ENCODE measurements around the gene SPACA7. TPM values are rescaled to one million over a fixed set of nuclear protein-coding genes. Genes with fewer than 3 reads are reported as not detected.

SPACA7 gene
- total RNA-seq, 1 experiment from 2014 or later = not detected

DNA sequence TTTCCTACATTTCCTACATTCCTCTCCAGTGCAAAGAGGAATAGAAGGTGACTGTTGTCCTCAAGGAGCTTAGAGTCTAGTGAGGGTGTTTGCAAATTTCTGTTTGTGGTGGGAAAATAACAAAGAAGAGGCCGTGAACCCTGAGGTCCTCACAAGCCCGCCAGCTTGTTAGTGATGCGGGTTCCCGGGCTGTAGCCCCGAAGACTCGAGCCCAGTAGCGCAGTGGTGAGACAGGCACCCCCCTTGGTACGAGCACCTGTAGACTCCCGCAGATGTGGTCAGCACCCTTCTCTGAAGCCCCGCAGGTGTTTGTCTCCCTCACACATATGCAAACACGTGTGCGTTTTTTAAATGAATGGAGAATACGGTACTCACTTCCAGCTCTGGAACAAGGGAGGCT, 26.5 kb upstream of the SPACA7 start:
- no TSS peak for BruUV-seq (replicated peaks)

DNA sequence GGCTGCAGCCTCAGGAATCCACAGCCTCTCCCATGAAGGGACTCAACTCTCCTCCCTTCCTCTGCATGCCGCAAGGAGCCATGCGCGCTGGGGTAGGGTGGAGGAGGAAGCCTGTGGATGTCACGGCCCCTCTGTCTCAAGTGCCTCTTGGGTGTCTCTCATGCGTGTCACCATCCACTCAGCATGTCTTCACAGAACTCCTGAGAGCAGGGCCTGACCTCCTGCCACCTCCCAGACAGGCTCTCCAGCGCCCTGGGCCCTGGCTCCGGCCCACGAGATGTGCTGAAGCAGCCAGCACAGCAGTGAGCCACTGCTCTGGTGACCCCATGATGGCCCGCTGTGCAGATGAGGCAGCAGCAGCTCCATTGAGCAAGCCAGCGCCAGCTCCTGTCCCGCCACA, 25.9 kb upstream of the SPACA7 start:
- RAD21 ChIA-PET (ENCODE audit: low non-redundant PET in 1 of 2, low total read pairs in 2 of 2, uncharacterized antibody in 2 of 2, unreplicated experiment in 2 of 2) = no interaction called here

More for the DNA sequence above, 26.5 kb upstream of the SPACA7 start:
- POLR2A ChIA-PET = no interaction called here
- Histone ChIP-seq H3K36me3 (ENCODE audit: control insufficient read depth in 1 of 2, insufficient read depth in 2 of 2, low read length in 2 of 2) (no peaks in the 10 kb centered on the region), H4K20me1 (ENCODE audit: insufficient read depth) (no peaks in the 10 kb centered on the region), H3K9me2 (ENCODE audit: insufficient read depth) (no peaks in the 10 kb centered on the region), H3K4me1 (ENCODE audit: control insufficient read depth in 1 of 2, insufficient read depth in 2 of 2, low read length in 2 of 2) (peaks cover 0 to 6% of the 10 kb centered on the region in 2 experiments; a peak in 3 of 4 replicates), H3K4me3 (replicated peaks in 1 of 2; ENCODE audit: low read depth in 1 of 2, low read length in 2 of 2) (no peak overlapping the region), H3K4me2 (ENCODE audit: low read length) (no peak overlapping the region), H3K79me2 (ENCODE audit: insufficient read depth, low read length) (no peaks in the 10 kb centered on the region), H3K27ac (ENCODE audit: low read depth, low read length) (no peak overlapping the region), H3K9ac (ENCODE audit: low read length) (no peak overlapping the region), H3K27me3 (ENCODE audit: insufficient read depth, low read length) (peaks cover 55% of the 10 kb centered on the region), H3K9me3 (ENCODE audit: control insufficient read depth in 1 of 2, insufficient read depth in 1 of 2, low read depth in 1 of 2, low read length in 2 of 2) (no peaks in the 10 kb centered on the region), H2AFZ (ENCODE audit: low read depth, low read length, poor library complexity, severe bottlenecking) (no peak overlapping the region)
- intact Hi-C loops (cut with micrococcal nuclease) = no loop called here
- TF ChIP-seq, protein P1, sequence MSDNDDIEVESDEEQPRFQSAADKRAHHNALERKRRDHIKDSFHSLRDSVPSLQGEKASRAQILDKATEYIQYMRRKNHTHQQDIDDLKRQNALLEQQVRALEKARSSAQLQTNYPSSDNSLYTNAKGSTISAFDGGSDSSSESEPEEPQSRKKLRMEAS (IDR thresholded peaks at IDR 0.05) = no peak
- no peak for TF ChIP-seq ELF1 (IDR thresholded peaks at IDR 0.05; ENCODE audit: borderline replicate concordance, low read depth)
- DNase-seq (ENCODE audit: low read depth, low spot score) = no peak
- ATAC-seq = no peak
- RAD21 ChIA-PET (ENCODE audit: low non-redundant PET in 1 of 2, low total read pairs in 2 of 2, uncharacterized antibody in 2 of 2, unreplicated experiment in 2 of 2) = no interaction called here
- CTCF ChIA-PET = no interaction called here

More for the DNA sequence above, 25.9 kb upstream of the SPACA7 start:
- Histone ChIP-seq H3K4me1 (ENCODE audit: control insufficient read depth in 1 of 2, insufficient read depth in 2 of 2, low read length in 2 of 2) (peaks cover 0 to 6% of the 10 kb centered on the region in 2 experiments; a peak in 3 of 4 replicates), H3K9me2 (ENCODE audit: insufficient read depth) (no peaks in the 10 kb centered on the region), H4K20me1 (ENCODE audit: insufficient read depth) (no peaks in the 10 kb centered on the region), H3K27me3 (ENCODE audit: insufficient read depth, low read length) (peaks cover 52% of the 10 kb centered on the region), H2AFZ (ENCODE audit: low read depth, low read length, poor library complexity, severe bottlenecking) (no peak overlapping the region), H3K36me3 (ENCODE audit: control insufficient read depth in 1 of 2, insufficient read depth in 2 of 2, low read length in 2 of 2) (no peaks in the 10 kb centered on the region), H3K79me2 (ENCODE audit: insufficient read depth, low read length) (no peaks in the 10 kb centered on the region), H3K9me3 (ENCODE audit: control insufficient read depth in 1 of 2, insufficient read depth in 1 of 2, low read depth in 1 of 2, low read length in 2 of 2) (no peaks in the 10 kb centered on the region), H3K9ac (ENCODE audit: low read length) (no peak overlapping the region), H3K27ac (ENCODE audit: low read depth, low read length) (no peak overlapping the region), H3K4me2 (ENCODE audit: low read length) (no peak overlapping the region), H3K4me3 (replicated peaks in 1 of 2; ENCODE audit: low read depth in 1 of 2, low read length in 2 of 2) (no peak overlapping the region)
- no peak for ATAC-seq
- no peak for DNase-seq (ENCODE audit: low read depth, low spot score)
- TF ChIP-seq, protein P2, sequence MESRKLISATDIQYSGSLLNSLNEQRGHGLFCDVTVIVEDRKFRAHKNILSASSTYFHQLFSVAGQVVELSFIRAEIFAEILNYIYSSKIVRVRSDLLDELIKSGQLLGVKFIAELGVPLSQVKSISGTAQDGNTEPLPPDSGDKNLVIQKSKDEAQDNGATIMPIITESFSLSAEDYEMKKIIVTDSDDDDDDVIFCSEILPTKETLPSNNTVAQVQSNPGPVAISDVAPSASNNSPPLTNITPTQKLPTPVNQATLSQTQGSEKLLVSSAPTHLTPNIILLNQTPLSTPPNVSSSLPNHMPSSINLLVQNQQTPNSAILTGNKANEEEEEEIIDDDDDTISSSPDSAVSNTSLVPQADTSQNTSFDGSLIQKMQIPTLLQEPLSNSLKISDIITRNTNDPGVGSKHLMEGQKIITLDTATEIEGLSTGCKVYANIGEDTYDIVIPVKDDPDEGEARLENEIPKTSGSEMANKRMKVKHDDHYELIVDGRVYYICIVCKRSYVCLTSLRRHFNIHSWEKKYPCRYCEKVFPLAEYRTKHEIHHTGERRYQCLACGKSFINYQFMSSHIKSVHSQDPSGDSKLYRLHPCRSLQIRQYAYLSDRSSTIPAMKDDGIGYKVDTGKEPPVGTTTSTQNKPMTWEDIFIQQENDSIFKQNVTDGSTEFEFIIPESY (IDR thresholded peaks at IDR 0.05; ENCODE audit: extremely low read depth, insufficient replicate concordance, low read length) = no peak
- TF ChIP-seq RAD21 (IDR thresholded peaks at IDR 0.05; ENCODE audit: low read depth) (no peak), POLR2AphosphoS5 (IDR thresholded peaks at IDR 0.05; ENCODE audit: low read depth, low read length) (no peak), EZH2phosphoT487 (IDR thresholded peaks at IDR 0.05; ENCODE audit: borderline replicate concordance) (no peak), ZFX (IDR thresholded peaks at IDR 0.05) (no peak), CBX3 (IDR thresholded peaks at IDR 0.05; ENCODE audit: low read depth) (no peak), POLR2A (IDR thresholded peaks at IDR 0.05; ENCODE audit: borderline replicate concordance, extremely low read depth, insufficient read depth, insufficient read length) (no peak), YY1 (IDR thresholded peaks at IDR 0.05; ENCODE audit: extremely low read depth, insufficient replicate concordance, low read depth, low read length) (no peak)
- TF ChIP-seq, protein P3, sequence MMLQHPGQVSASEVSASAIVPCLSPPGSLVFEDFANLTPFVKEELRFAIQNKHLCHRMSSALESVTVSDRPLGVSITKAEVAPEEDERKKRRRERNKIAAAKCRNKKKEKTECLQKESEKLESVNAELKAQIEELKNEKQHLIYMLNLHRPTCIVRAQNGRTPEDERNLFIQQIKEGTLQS (IDR thresholded peaks at IDR 0.05) = no peak
- ChIA-PET CTCF (no interaction called here), POLR2A (no interaction called here)
- BruUV-seq (replicated peaks) = no TSS peak
- intact Hi-C loops (cut with micrococcal nuclease) = no loop called here

Measured in HCT116 (cell line).